K562 (cell line): Measurements from ENCODE around the gene WBP1L. TPM values are rescaled to one million over a fixed set of nuclear protein-coding genes. Genes with fewer than 3 reads are reported as not detected.

Experiments used
- ARID1B ChIP-seq: fragments of 450-650 bp; IDR thresholded peaks from 2 replicates; pipeline ENCODE4 v1.6.1; 2016; ENCODE audit warnings: antibody characterized with exemption, mild to moderate bottlenecking, inconsistent platforms
- BHLHE40 ChIP-seq: IDR thresholded peaks from 2 replicates; pipeline ENCODE4 v1.6.1; 2011; ENCODE audit warnings: low read length, improper control_type of control experiment
- CREBBP ChIP-seq: IDR thresholded peaks from one replicate; pipeline ENCODE4 v1.6.1; 2012; ENCODE audit warnings: low read depth, mild to moderate bottlenecking, control low read depth, inconsistent platforms, low read length
- FOXJ2 ChIP-seq: fragments of 200-800 bp; sonication (Bioruptor generic); IDR thresholded peaks from 2 replicates; pipeline ENCODE4 v1.6.1; 2016; ENCODE audit warnings: missing genetic modification characterization, missing compliant biosample characterization
- HNRNPUL1 ChIP-seq: fragments of 200-400 bp; formaldehyde crosslinking; IDR thresholded peaks from 2 replicates; pipeline ENCODE4 v1.6.1; 2017; ENCODE audit warnings: low read length
- HSF4 ChIP-seq: fragments of 250-450 bp; sonication (Bioruptor Pico); IDR thresholded peaks from 2 replicates; pipeline ENCODE4 v2.1.2; 2022; ENCODE audit warnings: mild to moderate bottlenecking, moderate library complexity, borderline replicate concordance
- IFI16 ChIP-seq: fragments of 250-450 bp; sonication (Bioruptor Pico); IDR thresholded peaks from 2 replicates; pipeline ENCODE4 v2.1.2; 2022; ENCODE audit warnings: mild to moderate bottlenecking, inconsistent platforms
- NCOA4 ChIP-seq: fragments of 450-650 bp; IDR thresholded peaks from 2 replicates; pipeline ENCODE4 v1.6.1; 2018; ENCODE audit warnings: mild to moderate bottlenecking; ENCODE audit not compliant: partially characterized antibody
- NFE2L1 ChIP-seq: fragments of 450-650 bp; IDR thresholded peaks from 2 replicates; pipeline ENCODE4 v1.6.1; 2016; ENCODE audit warnings: missing genetic modification characterization, low read depth, mild to moderate bottlenecking, missing compliant biosample characterization, moderate library complexity, borderline replicate concordance
- NR2C1 ChIP-seq, 2 experiments: fragments of 450-650 bp; IDR thresholded peaks; 2 replicates each; pipeline ENCODE4 v1.6.1; 2017; ENCODE audit warnings: mild to moderate bottlenecking in 2 of 2, antibody characterized with exemption in 1 of 2, inconsistent platforms in 1 of 2, missing compliant biosample characterization in 1 of 2, missing genetic modification characterization in 1 of 2
- NR4A1 ChIP-seq, 2 experiments: fragments of 250-450 bp in 1 of 2; fragments of 450-650 bp in 1 of 2; sonication (Bioruptor Pico) in 1 of 2; IDR thresholded peaks; 2 replicates each; pipeline versions ENCODE4 v1.4.0 to v1.6.1; 2016 to 2020; ENCODE audit warnings: mild to moderate bottlenecking in 2 of 2, missing compliant biosample characterization in 1 of 2, missing genetic modification characterization in 1 of 2, moderate library complexity in 1 of 2
- OTX1 ChIP-seq: fragments of 450-650 bp; formaldehyde crosslinking; IDR thresholded peaks from 2 replicates; pipeline ENCODE4 v1.4.0; 2022; ENCODE audit warnings: mild to moderate bottlenecking
- POLR2A ChIP-seq: fragments of 450-650 bp; conservative IDR thresholded peaks from 2 replicates; pipeline ENCODE4 v1.6.1; 2016
- POLR2AphosphoS5 ChIP-seq: IDR thresholded peaks from 2 replicates; pipeline ENCODE4 v1.6.1; 2011; ENCODE audit warnings: mild to moderate bottlenecking, low read depth, low read length, moderate library complexity; ENCODE audit not compliant: control insufficient read depth, insufficient read depth
- SMAD1 ChIP-seq: fragments of 150-350 bp; IDR thresholded peaks from 2 replicates; pipeline ENCODE4 v1.6.1; 2014; ENCODE audit warnings: low read length, low read depth; ENCODE audit not compliant: partially characterized antibody
- TEAD4 ChIP-seq, 2 experiments: sonication (generic) in 1 of 2; formaldehyde crosslinking in 1 of 2; IDR thresholded peaks; 2 replicates each; pipeline versions ENCODE4 v1.6.1 to v1.8.0; 2012 to 2022; ENCODE audit warnings: borderline replicate concordance in 1 of 2, inconsistent platforms in 1 of 2, low read length in 1 of 2, mild to moderate bottlenecking in 1 of 2, missing genetic modification reagents in 1 of 2
- YBX1 ChIP-seq: fragments of 450-650 bp; IDR thresholded peaks from 2 replicates; pipeline ENCODE4 v1.7.1; 2016; ENCODE audit warnings: mild to moderate bottlenecking
- ZNF165 ChIP-seq: fragments of 250-450 bp; sonication (Bioruptor Pico); IDR thresholded peaks from 2 replicates; pipeline ENCODE4 v1.4.0; 2020; ENCODE audit warnings: borderline replicate concordance
- polyA plus RNA-seq, 8 experiments: library from polyadenylated mRNA; depleted of rRNA in 4 of 8; stranded (reverse) in 5 of 8; unstranded in 3 of 8; fragments of >200 nt; fragmentation: Nextera tagmentation in 2 of 8; fragmentation: Illumina TruSeq in 1 of 8; extraction: Ambion mirVana in 2 of 8; extraction: Trizol in 1 of 8; gene quantifications; 2 replicates each; pipeline versions ENCODE4 v1.2.1 to v1.2.3, GENCODE V29; 2011 to 2014; ENCODE audit warnings: inconsistent platforms in 1 of 8, missing spikeins in 1 of 8
- total RNA-seq, 7 experiments: library from RNA; depleted of rRNA in 6 of 7; stranded (reverse); fragments of >200 nt in 6 of 7; fragmentation: Illumina TruSeq in 2 of 7; extraction: Trizol in 2 of 7; gene quantifications; 2 replicates each; pipeline versions ENCODE4 v1.2.1 to v1.2.3, GENCODE V29; 2011 to 2021; ENCODE audit warnings: low replicate concordance in 1 of 7
- TF ChIP-seq, protein P1 (sequence below): fragments of 450-650 bp; IDR thresholded peaks from one replicate; pipeline ENCODE4 v1.6.1; 2018; ENCODE audit warnings: mild to moderate bottlenecking, moderate library complexity; ENCODE audit not compliant: partially characterized antibody
- TF ChIP-seq, protein P2 (sequence below): fragments of 450-650 bp; formaldehyde crosslinking; IDR thresholded peaks from 2 replicates; pipeline ENCODE4 v1.4.0; 2020; ENCODE audit warnings: mild to moderate bottlenecking, moderate library complexity
- TF ChIP-seq, protein P3 (sequence below): fragments of 250-450 bp; sonication (Bioruptor Pico); IDR thresholded peaks from 2 replicates; pipeline ENCODE4 v1.8.0; 2022; ENCODE audit warnings: inconsistent platforms
- TF ChIP-seq, protein P4 (sequence below): fragments of 250-450 bp; sonication (Bioruptor Pico); IDR thresholded peaks from 2 replicates; pipeline ENCODE4 v1.4.0; 2020; ENCODE audit warnings: mild to moderate bottlenecking

The WBP1L gene
- total and polyA plus RNA-seq, 9 of the 15 experiments (the other 6 are each of a cell fraction or from before 2014, with no cell fraction given) = 3.2 to 14.4 (median 11.3) TPM

DNA sequence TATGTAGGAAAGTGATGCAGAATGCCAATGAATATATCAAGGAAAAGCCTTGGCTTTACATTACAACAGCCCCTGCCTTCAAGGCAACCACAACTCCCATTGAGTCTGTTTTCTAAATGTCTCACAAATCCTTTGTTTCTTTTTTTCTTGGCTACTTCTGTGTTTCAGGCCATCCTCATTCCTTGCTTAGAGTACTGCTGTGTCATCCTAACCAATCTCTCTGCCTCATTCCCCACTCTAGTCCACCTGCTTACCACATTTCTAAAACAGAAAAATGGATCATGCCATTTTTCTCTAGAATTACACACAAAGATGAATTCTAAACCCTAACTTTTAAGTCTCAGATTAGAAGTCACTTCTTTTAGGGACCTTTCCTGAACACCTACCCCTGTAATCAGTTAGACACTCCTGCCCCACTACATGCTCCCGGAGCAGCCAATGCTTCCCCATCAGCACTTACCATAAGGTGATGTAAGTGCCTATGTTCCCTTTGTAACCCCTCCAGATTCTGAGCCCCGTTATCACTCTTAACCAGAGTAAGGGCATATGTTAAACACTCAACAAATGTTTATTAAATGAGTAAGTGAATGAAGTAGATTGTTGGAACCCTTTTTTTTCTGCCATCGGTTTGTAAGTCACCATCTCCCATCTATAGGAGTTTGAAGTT lies 113.1 kb downstream of the WBP1L start (continued):
- TF ChIP-seq NFE2L1 (tag) (0 out of 2 replicates have a peak, but pooled peaks have one; percentile 17), POLR2AphosphoS5 (no peak), BHLHE40 (no peak), NCOA4 (no peak), ZNF165 (CRISPR knock-in tag) (no peak), YBX1 (no peak), FOXJ2 (no peak), HSF4 (CRISPR knock-in tag) (no peak), HNRNPUL1 (no peak), NR4A1 (CRISPR knock-in tag; IDR thresholded peaks at IDR 0.05) (no peak), NR4A1 (tag; IDR thresholded peaks at IDR 0.05) (no peak), CREBBP (no peak), ARID1B (peak; percentile 37; the same call in 1 of the 2 replicates), SMAD1 (no peak), TEAD4 (IDR thresholded peaks at IDR 0.05; ENCODE audit: low read length) (peak; percentile 35; the same call in 1 of the 2 replicates), TEAD4 (CRISPR knock-in tag; IDR thresholded peaks at IDR 0.05; ENCODE audit: borderline replicate concordance) (no peak), IFI16 (CRISPR knock-in tag) (no peak), NR2C1 (IDR thresholded peaks at IDR 0.05) (no peak), NR2C1 (tag; IDR thresholded peaks at IDR 0.05) (no peak), OTX1 (CRISPR knock-in tag) (no peak), POLR2A (no peak)
- TF ChIP-seq, protein P1, sequence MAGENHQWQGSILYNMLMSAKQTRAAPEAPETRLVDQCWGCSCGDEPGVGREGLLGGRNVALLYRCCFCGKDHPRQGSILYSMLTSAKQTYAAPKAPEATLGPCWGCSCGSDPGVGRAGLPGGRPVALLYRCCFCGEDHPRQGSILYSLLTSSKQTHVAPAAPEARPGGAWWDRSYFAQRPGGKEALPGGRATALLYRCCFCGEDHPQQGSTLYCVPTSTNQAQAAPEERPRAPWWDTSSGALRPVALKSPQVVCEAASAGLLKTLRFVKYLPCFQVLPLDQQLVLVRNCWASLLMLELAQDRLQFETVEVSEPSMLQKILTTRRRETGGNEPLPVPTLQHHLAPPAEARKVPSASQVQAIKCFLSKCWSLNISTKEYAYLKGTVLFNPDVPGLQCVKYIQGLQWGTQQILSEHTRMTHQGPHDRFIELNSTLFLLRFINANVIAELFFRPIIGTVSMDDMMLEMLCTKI = no peak
- TF ChIP-seq, protein P2, sequence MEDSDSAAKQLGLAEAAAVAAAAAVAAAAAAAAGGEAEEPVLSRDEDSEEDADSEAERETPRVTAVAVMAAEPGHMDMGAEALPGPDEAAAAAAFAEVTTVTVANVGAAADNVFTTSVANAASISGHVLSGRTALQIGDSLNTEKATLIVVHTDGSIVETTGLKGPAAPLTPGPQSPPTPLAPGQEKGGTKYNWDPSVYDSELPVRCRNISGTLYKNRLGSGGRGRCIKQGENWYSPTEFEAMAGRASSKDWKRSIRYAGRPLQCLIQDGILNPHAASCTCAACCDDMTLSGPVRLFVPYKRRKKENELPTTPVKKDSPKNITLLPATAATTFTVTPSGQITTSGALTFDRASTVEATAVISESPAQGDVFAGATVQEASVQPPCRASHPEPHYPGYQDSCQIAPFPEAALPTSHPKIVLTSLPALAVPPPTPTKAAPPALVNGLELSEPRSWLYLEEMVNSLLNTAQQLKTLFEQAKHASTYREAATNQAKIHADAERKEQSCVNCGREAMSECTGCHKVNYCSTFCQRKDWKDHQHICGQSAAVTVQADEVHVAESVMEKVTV (CRISPR knock-in tag) = no peak
- TF ChIP-seq, protein P3, sequence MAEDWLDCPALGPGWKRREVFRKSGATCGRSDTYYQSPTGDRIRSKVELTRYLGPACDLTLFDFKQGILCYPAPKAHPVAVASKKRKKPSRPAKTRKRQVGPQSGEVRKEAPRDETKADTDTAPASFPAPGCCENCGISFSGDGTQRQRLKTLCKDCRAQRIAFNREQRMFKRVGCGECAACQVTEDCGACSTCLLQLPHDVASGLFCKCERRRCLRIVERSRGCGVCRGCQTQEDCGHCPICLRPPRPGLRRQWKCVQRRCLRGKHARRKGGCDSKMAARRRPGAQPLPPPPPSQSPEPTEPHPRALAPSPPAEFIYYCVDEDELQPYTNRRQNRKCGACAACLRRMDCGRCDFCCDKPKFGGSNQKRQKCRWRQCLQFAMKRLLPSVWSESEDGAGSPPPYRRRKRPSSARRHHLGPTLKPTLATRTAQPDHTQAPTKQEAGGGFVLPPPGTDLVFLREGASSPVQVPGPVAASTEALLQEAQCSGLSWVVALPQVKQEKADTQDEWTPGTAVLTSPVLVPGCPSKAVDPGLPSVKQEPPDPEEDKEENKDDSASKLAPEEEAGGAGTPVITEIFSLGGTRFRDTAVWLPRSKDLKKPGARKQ (CRISPR knock-in tag) = no peak
- TF ChIP-seq, protein P4, sequence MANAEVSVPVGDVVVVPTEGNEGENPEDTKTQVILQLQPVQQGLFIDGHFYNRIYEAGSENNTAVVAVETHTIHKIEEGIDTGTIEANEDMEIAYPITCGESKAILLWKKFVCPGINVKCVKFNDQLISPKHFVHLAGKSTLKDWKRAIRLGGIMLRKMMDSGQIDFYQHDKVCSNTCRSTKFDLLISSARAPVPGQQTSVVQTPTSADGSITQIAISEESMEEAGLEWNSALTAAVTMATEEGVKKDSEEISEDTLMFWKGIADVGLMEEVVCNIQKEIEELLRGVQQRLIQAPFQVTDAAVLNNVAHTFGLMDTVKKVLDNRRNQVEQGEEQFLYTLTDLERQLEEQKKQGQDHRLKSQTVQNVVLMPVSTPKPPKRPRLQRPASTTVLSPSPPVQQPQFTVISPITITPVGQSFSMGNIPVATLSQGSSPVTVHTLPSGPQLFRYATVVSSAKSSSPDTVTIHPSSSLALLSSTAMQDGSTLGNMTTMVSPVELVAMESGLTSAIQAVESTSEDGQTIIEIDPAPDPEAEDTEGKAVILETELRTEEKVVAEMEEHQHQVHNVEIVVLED = no peak
